ENCODE data around the gene FGG.

DNA sequence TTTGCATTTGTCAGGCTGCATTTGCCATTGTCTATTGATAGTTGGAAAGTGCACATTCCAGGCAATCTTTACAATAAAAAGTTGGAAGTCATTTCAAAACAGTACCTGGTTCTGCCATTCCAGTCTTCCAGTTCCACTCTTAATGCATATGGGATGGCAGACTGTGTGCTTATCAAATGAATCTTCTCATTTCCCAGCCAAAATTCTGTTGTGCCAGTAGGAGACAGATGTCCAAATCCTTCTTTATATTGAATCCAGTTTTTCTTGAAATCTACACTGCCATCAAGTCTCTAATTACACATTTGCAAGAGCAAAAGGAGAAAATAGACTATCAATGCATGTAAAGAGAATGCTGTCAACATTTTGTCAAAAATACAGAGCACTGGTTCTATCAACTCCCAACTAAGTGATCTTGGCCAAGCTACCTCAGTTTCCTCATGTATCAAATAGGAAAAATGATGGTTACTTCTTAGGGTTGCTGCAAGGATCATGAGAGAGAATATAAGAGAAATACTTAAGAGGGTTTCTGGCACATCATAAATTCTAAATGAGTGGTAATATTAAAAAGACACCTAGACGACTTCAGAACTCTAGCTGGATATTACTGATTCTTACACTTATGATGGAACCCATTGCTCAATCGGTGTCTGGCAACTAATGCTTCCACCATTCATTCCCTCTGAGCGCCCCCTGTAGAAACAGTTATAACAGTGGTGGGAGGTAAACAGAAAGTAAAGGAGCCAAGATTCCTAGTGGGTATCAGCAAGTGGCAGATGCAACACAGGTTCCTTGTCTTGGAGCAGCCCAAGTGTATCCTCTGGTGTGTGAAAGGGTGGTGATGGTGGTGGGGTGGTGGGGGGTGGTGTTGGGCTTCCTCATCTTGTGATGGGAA lies 3.8 kb downstream of the FGG start:
- TF ChIP-seq, protein P1, sequence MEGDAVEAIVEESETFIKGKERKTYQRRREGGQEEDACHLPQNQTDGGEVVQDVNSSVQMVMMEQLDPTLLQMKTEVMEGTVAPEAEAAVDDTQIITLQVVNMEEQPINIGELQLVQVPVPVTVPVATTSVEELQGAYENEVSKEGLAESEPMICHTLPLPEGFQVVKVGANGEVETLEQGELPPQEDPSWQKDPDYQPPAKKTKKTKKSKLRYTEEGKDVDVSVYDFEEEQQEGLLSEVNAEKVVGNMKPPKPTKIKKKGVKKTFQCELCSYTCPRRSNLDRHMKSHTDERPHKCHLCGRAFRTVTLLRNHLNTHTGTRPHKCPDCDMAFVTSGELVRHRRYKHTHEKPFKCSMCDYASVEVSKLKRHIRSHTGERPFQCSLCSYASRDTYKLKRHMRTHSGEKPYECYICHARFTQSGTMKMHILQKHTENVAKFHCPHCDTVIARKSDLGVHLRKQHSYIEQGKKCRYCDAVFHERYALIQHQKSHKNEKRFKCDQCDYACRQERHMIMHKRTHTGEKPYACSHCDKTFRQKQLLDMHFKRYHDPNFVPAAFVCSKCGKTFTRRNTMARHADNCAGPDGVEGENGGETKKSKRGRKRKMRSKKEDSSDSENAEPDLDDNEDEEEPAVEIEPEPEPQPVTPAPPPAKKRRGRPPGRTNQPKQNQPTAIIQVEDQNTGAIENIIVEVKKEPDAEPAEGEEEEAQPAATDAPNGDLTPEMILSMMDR (conservative IDR thresholded peaks at IDR 0.05 in 1 of 2, IDR thresholded peaks at IDR 0.05 in 1 of 2; ENCODE audit: low read depth in 1 of 2, low read length in 2 of 2), result no peak
- no peak for TF ChIP-seq EZH2 (IDR thresholded peaks at IDR 0.05; ENCODE audit: low read length, missing control alignments)

All from fibroblast of lung (primary cell).